Stimulated activated CD4-positive, alpha-beta T cell treated with anti-CD3 and anti-CD28 coated beads, TNF-alpha, amount 100 ng/mL, for 4 hours (primary cell): ENCODE results near the gene CHID1.
A peak's percentile ranks its signal among the peaks of the same experiment; 100 is the strongest.

Experiments used
- DNase-seq, 3 experiments: peaks; one replicate each; pipeline ENCODE4 v3.0.0-alpha.2; 2020; ENCODE audit warnings: low read depth in 3 of 3

The CHID1 gene

GRCh38 chr11:824292-824880 is 86.2 kb downstream of the CHID1 start:
- no peak for DNase-seq

DNA sequence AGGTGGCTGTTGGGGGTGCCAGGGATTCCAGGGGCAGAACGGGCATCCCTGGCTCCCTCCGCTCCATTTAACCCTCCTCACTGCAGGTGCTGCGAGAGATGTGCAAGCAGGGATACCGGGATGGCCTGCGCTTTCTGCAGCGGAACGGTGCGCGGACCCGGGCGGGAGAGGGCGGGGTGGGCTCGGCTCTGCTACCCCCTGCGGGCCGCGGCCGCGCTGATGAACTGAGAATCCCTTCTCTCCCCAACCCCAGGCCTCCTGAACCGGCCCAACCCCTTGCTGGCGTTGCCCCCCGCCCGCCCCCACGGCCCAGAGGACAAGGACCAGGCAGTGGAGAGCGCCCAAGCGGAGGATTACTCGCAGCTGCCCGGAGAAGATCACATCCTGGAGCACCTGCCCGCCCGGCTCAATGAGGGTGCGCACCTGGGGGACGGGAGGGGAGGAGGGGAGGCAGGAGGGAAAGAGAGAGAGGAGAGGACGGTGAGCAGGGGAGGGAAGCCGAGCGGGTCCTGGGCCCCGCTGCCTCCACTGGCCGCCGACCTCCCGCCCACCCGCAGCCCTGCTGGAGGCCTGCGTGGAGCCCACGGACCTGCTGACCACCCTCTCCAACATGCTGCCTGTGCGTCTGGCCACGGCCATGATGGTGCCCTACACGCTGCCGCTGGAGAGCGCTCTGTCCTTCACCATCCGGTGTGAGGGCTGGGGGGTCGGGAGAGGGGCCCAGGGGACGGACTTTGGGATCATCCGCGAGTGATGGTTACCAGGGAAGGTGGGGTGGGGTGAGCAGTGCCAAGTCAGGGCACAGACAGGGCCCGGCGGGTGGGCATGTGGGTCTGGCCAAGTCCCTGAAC is 86.9 kb downstream of the CHID1 start:
- no peak for DNase-seq

DNA sequence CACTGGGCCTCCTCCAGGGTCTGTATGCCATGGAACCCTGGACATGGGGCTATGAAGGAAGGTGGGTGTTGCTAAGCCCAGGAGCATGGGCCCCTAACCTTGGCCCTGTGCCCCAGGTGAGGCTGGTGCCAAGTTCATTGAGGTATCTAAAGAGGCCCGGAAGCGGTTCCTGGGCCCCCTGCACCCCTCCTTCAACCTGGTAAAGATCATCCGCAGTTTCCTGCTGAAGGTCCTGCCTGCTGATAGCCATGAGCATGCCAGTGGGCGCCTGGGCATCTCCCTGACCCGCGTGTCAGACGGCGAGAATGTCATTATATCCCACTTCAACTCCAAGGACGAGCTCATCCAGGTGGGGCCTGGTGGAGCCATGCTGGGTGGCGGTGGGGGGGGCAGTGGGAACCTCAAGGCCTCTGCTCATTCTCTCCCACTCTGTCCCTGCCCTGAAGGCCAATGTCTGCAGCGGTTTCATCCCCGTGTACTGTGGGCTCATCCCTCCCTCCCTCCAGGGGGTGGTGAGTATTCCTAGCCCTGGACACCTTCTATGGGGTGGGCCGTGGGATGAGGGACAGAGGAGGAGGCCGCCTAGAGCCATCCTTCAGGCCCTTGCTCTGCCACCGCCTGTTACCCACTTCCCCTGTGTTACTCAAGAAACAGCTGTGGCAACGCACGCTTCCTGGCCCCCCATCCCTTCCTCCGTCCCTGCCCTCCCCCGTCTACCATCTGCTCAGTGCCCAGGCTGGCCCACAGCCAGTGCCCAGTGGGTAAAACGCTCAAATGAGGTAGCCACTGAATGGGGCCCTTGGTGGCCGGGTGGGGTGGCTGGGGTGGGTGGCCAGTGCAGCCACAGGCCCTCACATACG is 88.9 kb downstream of the CHID1 start:
- no peak for DNase-seq

GRCh38 chr11:820655-821511 is 89.7 kb downstream of the CHID1 start:
- DNase-seq, result no peak

DNA sequence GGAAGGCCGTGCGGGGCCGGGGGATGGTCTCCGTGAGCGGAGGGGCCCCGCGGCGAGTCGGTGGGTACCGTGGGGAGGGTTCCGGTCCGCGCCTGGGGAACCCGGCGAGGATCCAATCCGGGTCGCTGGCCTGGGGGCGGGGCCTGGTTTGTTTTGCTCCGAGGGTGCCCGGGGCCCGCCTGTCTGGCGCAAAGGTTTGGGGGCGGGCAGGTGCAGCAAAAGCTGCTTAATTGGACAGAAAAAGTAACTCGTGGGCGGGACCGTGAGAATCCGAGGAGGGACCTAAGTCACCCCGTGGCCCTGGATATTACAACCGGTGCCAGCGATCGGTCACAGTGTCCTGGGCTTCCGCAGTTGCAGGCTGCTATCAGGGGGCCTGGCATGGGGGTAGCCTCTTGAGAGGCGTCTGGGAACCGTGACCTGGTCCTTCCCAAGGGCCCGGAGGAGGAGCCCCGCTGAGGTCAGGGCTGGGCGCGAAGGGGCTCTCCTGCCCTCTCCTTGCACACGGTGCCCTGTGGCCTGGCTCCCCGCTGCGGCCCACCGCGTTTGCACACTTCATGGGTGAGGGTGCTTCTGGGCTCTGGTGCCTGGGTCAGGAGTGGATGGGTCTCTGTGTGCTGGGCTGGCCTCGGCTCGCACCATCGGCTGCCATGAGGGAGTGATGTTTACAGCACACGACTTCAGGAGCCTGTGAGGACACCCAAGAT is 90.5 kb downstream of the CHID1 start:
- peak; percentile 77 to 88 (median 82) for DNase-seq

- peak; percentile 87 to 92 (median 88) for DNase-seq
These were observed 91.3 kb downstream of the CHID1 start for GRCh38 chr11:819129-819931.

GRCh38 chr11:818396-819128 is 92.0 kb downstream of the CHID1 start, which contains the start of gene PNPLA2:
Gene PNPLA2, plus strand, starts transcription at chr11:818914. Its CDS starts 805 bp downstream, at chr11:819719.
- DNase-seq, result no peak
